Lower lobe of right lung (tissue), 2 donors: Measurements from ENCODE around the gene ABTB2. TPM values are rescaled to one million over a fixed set of nuclear protein-coding genes. Genes with fewer than 3 reads are reported as not detected.

ENCODE experiments used
- ATAC-seq, 2 donors: fragments of 200-7000 bp; cut with Tn5 transposase; one replicate each; pipeline ENCODE4 v1.9.1; 2020 to 2022; ENCODE audit warnings: mild to moderate bottlenecking in 2 of 2, moderate library complexity in 2 of 2
- DNase-seq: peaks from one replicate; pipeline ENCODE4 v3.0.0-alpha.2; 2020
- H3K27ac ChIP-seq: fragments of 200-600 bp; one replicate; pipeline ENCODE4 v1.8.0; 2022
- H3K27me3 ChIP-seq: fragments of 200-600 bp; one replicate; pipeline ENCODE4 v1.8.0; 2022; ENCODE audit warnings: low read depth
- H3K36me3 ChIP-seq: fragments of 200-600 bp; one replicate; pipeline ENCODE4 v1.8.0; 2022; ENCODE audit warnings: mild to moderate bottlenecking
- H3K4me1 ChIP-seq: fragments of 200-600 bp; one replicate; pipeline ENCODE4 v1.8.0; 2022
- H3K4me3 ChIP-seq: fragments of 200-600 bp; one replicate; pipeline ENCODE4 v1.8.0; 2022; ENCODE audit warnings: mild to moderate bottlenecking
- H3K9me3 ChIP-seq: fragments of 200-600 bp; one replicate; pipeline ENCODE4 v1.8.0; 2022
- CTCF ChIP-seq: fragments of 200-600 bp; IDR thresholded peaks from one replicate; pipeline ENCODE4 v1.8.0; 2022; ENCODE audit warnings: antibody characterized with exemption, mild to moderate bottlenecking
- intact Hi-C: fragments of 100-400 bp; cut with DNase I; formaldehyde crosslinking; loops from one replicate; pipeline ENCODE4 v1.11.0; 2022
- total RNA-seq: library from RNA; stranded (reverse); fragmentation: NEBNext Ultra II Directional; extraction: Animal tissue kit (Norgen Biotek cat#: 25700); gene quantifications from one replicate; pipeline ENCODE4 v1.2.1, GENCODE V29; 2021
- donor health status: DM: no; HTN: yes; CAD: no; lungs with severe emphysema.

Gene ABTB2
- total RNA-seq, 1 donor from 2014 or later: 2.7 TPM

DNA sequence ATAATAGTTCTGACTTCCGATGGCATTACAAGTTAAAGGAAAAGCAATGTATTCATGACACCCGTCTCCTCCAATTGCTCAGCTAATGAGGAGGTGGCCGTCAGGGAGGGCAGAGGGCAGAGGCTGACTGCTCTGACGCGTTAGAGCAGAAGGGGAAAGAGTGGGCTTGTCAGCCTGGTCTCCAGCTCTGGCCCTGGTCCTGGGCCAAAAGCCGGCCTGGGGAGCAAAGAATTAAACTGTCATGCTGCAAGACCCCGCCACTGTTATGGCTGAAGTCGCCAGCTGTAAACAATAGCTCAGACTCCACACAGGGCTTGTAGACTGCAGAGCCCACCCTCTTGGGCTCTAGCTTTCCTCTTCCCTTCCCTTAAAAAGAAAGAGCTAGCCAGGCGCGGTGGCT is 132.7 kb downstream of the ABTB2 start:
- intact Hi-C loops: no loop called here

GRCh38 chr11:34224434-34224966 is 133.3 kb downstream of the ABTB2 start:
- H3K4me3 ChIP-seq: no peak overlapping the region
- intact Hi-C loops: no loop called here
- no peak overlapping the region for H3K27ac ChIP-seq
- DNase-seq (no peak), ATAC-seq (no peak)
- TF ChIP-seq CTCF: no peak
- no peaks in the 10 kb centered on the region for H3K36me3 ChIP-seq
- H3K4me1 ChIP-seq: no peaks in the 10 kb centered on the region
- no peaks in the 10 kb centered on the region for H3K27me3 ChIP-seq
- no peaks in the 10 kb centered on the region for H3K9me3 ChIP-seq

More for the DNA sequence above, 132.7 kb downstream of the ABTB2 start:
- H3K36me3 ChIP-seq: no peaks in the 10 kb centered on the region
- ATAC-seq (no peak), DNase-seq (no peak)
- H3K4me3 ChIP-seq: no peak overlapping the region
- no peaks in the 10 kb centered on the region for H3K9me3 ChIP-seq
- no peaks in the 10 kb centered on the region for H3K4me1 ChIP-seq
- no peak overlapping the region for H3K27ac ChIP-seq
- H3K27me3 ChIP-seq: no peaks in the 10 kb centered on the region
- no peak for TF ChIP-seq CTCF

DNA sequence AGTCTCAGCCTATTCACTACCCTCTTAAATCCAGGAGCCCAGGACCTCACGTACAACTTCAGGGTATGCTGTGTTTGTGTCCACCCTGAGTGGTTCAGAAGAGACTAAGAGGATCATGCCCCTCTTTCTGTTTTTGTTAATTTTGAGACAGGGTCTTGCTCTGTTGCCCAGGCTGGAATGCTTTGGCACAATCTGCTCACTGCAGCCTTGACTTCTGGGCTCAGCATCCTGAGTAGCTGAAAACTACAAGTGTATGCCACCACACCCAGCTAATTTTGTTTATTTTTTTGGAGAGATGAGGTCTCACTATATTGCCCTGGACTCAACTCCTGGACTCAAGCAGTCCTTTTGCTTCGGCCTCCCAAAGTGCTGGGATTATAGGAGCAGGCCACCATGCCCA is 133.9 kb downstream of the ABTB2 start:
- H3K9me3 ChIP-seq: no peaks in the 10 kb centered on the region
- no peak overlapping the region for H3K27ac ChIP-seq
- DNase-seq (no peak), ATAC-seq (no peak)
- TF ChIP-seq CTCF: no peak
- H3K4me1 ChIP-seq: no peaks in the 10 kb centered on the region
- H3K36me3 ChIP-seq: no peaks in the 10 kb centered on the region
- no peak overlapping the region for H3K4me3 ChIP-seq
- intact Hi-C loops: no loop called here
- no peaks in the 10 kb centered on the region for H3K27me3 ChIP-seq

DNA sequence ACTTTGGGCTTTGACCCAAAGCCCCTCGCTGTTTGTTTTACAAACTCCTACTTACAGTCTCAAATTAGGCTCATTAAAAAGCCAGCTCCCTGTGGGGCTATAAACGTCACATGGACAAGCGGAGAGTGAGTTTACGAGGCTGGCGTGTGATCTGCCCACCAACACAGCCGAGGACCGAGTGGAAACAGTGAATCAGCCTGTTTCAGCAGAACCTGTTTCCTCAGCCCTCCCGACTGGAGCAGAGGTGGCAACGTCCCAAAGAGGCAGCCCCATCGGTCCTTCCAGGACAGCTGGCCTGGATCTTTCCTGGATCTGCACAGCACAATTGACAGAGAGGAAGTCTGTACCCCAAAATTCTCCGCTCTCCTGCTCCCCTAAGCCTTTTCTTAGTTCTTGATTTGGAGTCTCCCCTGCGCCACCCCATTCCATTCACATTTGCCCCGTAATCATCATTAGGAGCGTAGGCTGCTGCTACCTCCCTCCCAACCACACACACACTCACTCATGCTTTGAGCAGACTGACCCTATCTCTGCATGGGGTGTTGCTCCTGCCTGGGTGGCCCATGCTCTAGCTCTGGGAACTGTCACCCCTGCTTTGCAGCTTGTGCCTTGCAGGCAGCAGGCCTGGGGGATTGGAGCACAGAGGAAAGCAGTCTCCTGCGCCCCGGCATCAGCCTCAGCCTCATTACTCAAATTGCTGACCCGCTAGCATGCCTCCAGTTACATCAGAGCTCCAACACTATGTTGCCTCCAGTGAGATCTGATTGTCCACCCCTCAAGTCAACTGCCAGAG is 134.6 kb downstream of the ABTB2 start:
- peak overlapping the region; percentile 31 for H3K27ac ChIP-seq
- H3K4me3 ChIP-seq: no peak overlapping the region
- no peak for TF ChIP-seq CTCF
- ATAC-seq (peak; percentile 45 to 53), DNase-seq (no peak)
- no peaks in the 10 kb centered on the region for H3K9me3 ChIP-seq
- no peaks in the 10 kb centered on the region for H3K36me3 ChIP-seq
- H3K27me3 ChIP-seq: no peaks in the 10 kb centered on the region
- intact Hi-C loops: no loop called here
- H3K4me1 ChIP-seq: no peaks in the 10 kb centered on the region

GRCh38 chr11:34222030-34222429 is 135.8 kb downstream of the ABTB2 start:
- intact Hi-C loops: no loop called here
- Histone ChIP-seq H3K4me1 (no peaks in the 10 kb centered on the region), H3K9me3 (no peaks in the 10 kb centered on the region), H3K4me3 (no peak overlapping the region), H3K36me3 (no peaks in the 10 kb centered on the region), H3K27me3 (no peaks in the 10 kb centered on the region), H3K27ac (no peak overlapping the region)
- no peak for TF ChIP-seq CTCF
- DNase-seq (no peak), ATAC-seq (no peak)
